HL-60 (cell line): ENCODE measurements around the gene PLCB1.
A peak's percentile ranks its signal among the peaks of the same experiment; 100 is the strongest.

Source experiments
- CTCF ChIP-seq: IDR thresholded peaks from one replicate; pipeline ENCODE4 v1.5.1; 2011; ENCODE audit warnings: low read length, control low read depth, inconsistent platforms; ENCODE audit not compliant: insufficient read depth
- GABPA ChIP-seq: IDR thresholded peaks from 2 replicates; pipeline ENCODE4 v1.6.1; 2012; ENCODE audit warnings: low read depth
- POLR2AphosphoS5 ChIP-seq: IDR thresholded peaks from 2 replicates; pipeline ENCODE4 v1.6.1; 2012; ENCODE audit warnings: low read depth
- REST ChIP-seq: IDR thresholded peaks from 2 replicates; pipeline ENCODE4 v1.6.1; 2012; ENCODE audit warnings: low read depth; ENCODE audit not compliant: insufficient replicate concordance
- SPI1 ChIP-seq: IDR thresholded peaks from 2 replicates; pipeline ENCODE4 v1.6.1; 2012; ENCODE audit warnings: low read depth, mild to moderate bottlenecking, borderline replicate concordance

DNA sequence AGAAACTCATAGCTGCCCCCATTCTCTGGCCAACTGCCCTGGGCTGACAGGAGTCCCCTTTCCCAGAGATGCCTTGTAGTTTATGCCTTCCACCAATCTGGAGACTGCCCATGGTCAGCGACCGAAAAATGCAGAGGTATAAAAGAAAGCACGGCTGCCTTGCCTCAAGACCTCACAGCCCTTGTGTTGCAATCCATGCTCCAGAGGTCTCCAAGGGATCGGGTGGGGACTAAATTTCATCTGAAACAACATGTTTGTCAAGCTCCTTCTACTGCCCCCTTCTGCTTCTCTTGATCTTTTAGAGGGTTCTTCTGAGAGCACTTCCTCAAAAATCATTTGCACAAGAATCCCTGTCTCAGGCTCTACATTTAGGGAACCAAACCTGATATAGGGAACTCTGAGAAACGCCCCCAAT is 128.8 kb downstream of the PLCB1 start:
- TF ChIP-seq CTCF (no peak), GABPA (no peak), POLR2AphosphoS5 (no peak), SPI1 (peak; percentile 97), REST (no peak)
